GM23338 (cell line): Measurements from ENCODE around the gene UMODL1. TPM values are rescaled to one million over a fixed set of nuclear protein-coding genes. Genes with fewer than 3 reads are reported as not detected.

ENCODE experiments used
- ATAC-seq: fragments of 200-7000 bp; cut with Tn5 transposase; 3 replicates; pipeline ENCODE4 v1.9.1; 2020
- DNase-seq: peaks from one replicate; pipeline ENCODE4 v3.0.0-alpha.2; 2015; ENCODE audit warnings: low spot score
- H2AFZ ChIP-seq: fragments of 200-600 bp; sonication (generic); 2 replicates; pipeline ENCODE4 v1.8.0; 2016; ENCODE audit warnings: antibody characterized with exemption, mild to moderate bottlenecking, moderate library complexity
- H3F3A ChIP-seq: fragments of 200-600 bp; sonication (generic); replicated peaks from 2 replicates; pipeline ENCODE4 v1.8.0; 2017; ENCODE audit warnings: antibody characterized with exemption, mixed run types, low read depth
- H3K27ac ChIP-seq: fragments of 200-600 bp; sonication (generic); 2 replicates; pipeline ENCODE4 v1.6.1; 2016; ENCODE audit warnings: low read depth
- H3K27me3 ChIP-seq: fragments of 200-600 bp; sonication (generic); 2 replicates; pipeline ENCODE4 v1.8.0; 2016; ENCODE audit warnings: mild to moderate bottlenecking, mixed run types, moderate library complexity; ENCODE audit not compliant: insufficient read depth
- H3K36me3 ChIP-seq: fragments of 200-600 bp; sonication (generic); 2 replicates; pipeline ENCODE4 v1.8.0; 2016; ENCODE audit warnings: mild to moderate bottlenecking; ENCODE audit not compliant: insufficient read depth
- H3K4me1 ChIP-seq: fragments of 200-600 bp; sonication (generic); 2 replicates; pipeline ENCODE4 v1.8.0; 2016; ENCODE audit warnings: mild to moderate bottlenecking, moderate library complexity; ENCODE audit not compliant: insufficient read depth
- H3K4me2 ChIP-seq: fragments of 200-600 bp; sonication (generic); 2 replicates; pipeline ENCODE4 v1.7.1; 2017; ENCODE audit warnings: mixed run types
- H3K4me3 ChIP-seq: fragments of 200-600 bp; sonication (generic); 2 replicates; pipeline ENCODE4 v1.6.1; 2016; ENCODE audit warnings: mixed run types
- H3K79me2 ChIP-seq: fragments of 200-600 bp; sonication (generic); replicated peaks from 2 replicates; pipeline ENCODE4 v1.8.0; 2017; ENCODE audit warnings: mild to moderate bottlenecking; ENCODE audit not compliant: insufficient read depth
- H3K9me2 ChIP-seq: fragments of 200-600 bp; sonication (generic); 2 replicates; pipeline ENCODE4 v1.8.0; 2017; ENCODE audit not compliant: insufficient read depth
- H4K20me1 ChIP-seq: fragments of 200-600 bp; sonication (generic); replicated peaks from 2 replicates; pipeline ENCODE4 v1.8.0; 2017; ENCODE audit warnings: mild to moderate bottlenecking; ENCODE audit not compliant: insufficient read depth
- H3K27ac Mint-ChIP-seq: 2 replicates; pipeline ENCODE4 v1.8.0; 2020; ENCODE audit warnings: inconsistent platforms, mild to moderate bottlenecking, moderate library complexity, mixed read lengths
- H3K27me3 Mint-ChIP-seq: 3 replicates; pipeline ENCODE4 v1.8.0; 2022; ENCODE audit warnings: low read depth, mild to moderate bottlenecking, moderate library complexity, mixed read lengths, inconsistent platforms; ENCODE audit not compliant: insufficient read depth, poor library complexity
- H3K36me3 Mint-ChIP-seq: 3 replicates; pipeline ENCODE4 v1.8.0; 2021; ENCODE audit warnings: low read depth, mild to moderate bottlenecking, inconsistent platforms, moderate library complexity, mixed read lengths
- H3K4me1 Mint-ChIP-seq: 3 replicates; pipeline ENCODE4 v1.8.0; 2020; ENCODE audit warnings: mild to moderate bottlenecking, inconsistent platforms, mixed read lengths
- H3K4me3 Mint-ChIP-seq: 3 replicates; pipeline ENCODE4 v1.8.0; 2021; ENCODE audit warnings: moderate library complexity, mild to moderate bottlenecking, inconsistent platforms, mixed read lengths
- H3K9me3 Mint-ChIP-seq: 3 replicates; pipeline ENCODE4 v1.8.0; 2020; ENCODE audit warnings: moderate library complexity, mild to moderate bottlenecking, inconsistent platforms, mixed read lengths
- CREB1 ChIP-seq: fragments of 250-450 bp; sonication (Bioruptor Pico); IDR thresholded peaks from 2 replicates; pipeline ENCODE4 v1.5.0; 2020; ENCODE audit warnings: low read depth, mild to moderate bottlenecking, moderate library complexity
- EZH2 ChIP-seq: fragments of 200-600 bp; sonication (generic); IDR thresholded peaks from one replicate; pipeline ENCODE4 v1.8.0; 2017; ENCODE audit warnings: antibody characterized with exemption, mild to moderate bottlenecking, low read depth; ENCODE audit not compliant: unreplicated experiment
- EZH2phosphoT487 ChIP-seq: fragments of 200-600 bp; sonication (generic); IDR thresholded peaks from one replicate; pipeline ENCODE4 v1.8.1; 2018; ENCODE audit warnings: antibody characterized with exemption; ENCODE audit not compliant: unreplicated experiment
- JUNB ChIP-seq: IDR thresholded peaks from one replicate; pipeline ENCODE4 v1.6.1; 2016; ENCODE audit warnings: antibody characterized with exemption; ENCODE audit not compliant: unreplicated experiment
- NANOG ChIP-seq: IDR thresholded peaks from 2 replicates; pipeline ENCODE4 v1.6.1; 2016; ENCODE audit warnings: antibody characterized with exemption, borderline replicate concordance
- POLR2AphosphoS5 ChIP-seq: IDR thresholded peaks from 2 replicates; pipeline ENCODE4 v1.6.1; 2016; ENCODE audit warnings: antibody characterized with exemption, low read depth
- STAT1 ChIP-seq: IDR thresholded peaks from one replicate; pipeline ENCODE4 v1.6.1; 2016; ENCODE audit warnings: antibody characterized with exemption; ENCODE audit not compliant: unreplicated experiment
- ZNF114 ChIP-seq: fragments of 250-450 bp; sonication (Bioruptor Pico); IDR thresholded peaks from 2 replicates; pipeline ENCODE4 v1.5.0; 2020; ENCODE audit warnings: mild to moderate bottlenecking, moderate library complexity
- ZNF331 ChIP-seq: fragments of 250-450 bp; sonication (Bioruptor Pico); IDR thresholded peaks from 2 replicates; pipeline ENCODE4 v1.5.0; 2020; ENCODE audit warnings: low read depth, mild to moderate bottlenecking, moderate library complexity
- polyA plus RNA-seq: library from polyadenylated mRNA; unstranded; fragments of >200 nt; fragmentation: Nextera tagmentation; extraction: Ambion mirVana; gene quantifications from 2 replicates; pipeline ENCODE4 v1.2.1, GENCODE V29; 2016
- total RNA-seq: library from RNA; depleted of rRNA; stranded (reverse); fragments of >200 nt; shearing (Covaris generic); gene quantifications from 2 replicates; pipeline ENCODE4 v1.2.3, GENCODE V29; 2014
- TF ChIP-seq, protein P1 (sequence below): IDR thresholded peaks from 2 replicates; pipeline ENCODE4 v1.6.1; 2016; ENCODE audit warnings: antibody characterized with exemption
- TF ChIP-seq, protein P2 (sequence below): IDR thresholded peaks from one replicate; pipeline ENCODE4 v1.6.1; 2018; ENCODE audit warnings: antibody characterized with exemption; ENCODE audit not compliant: unreplicated experiment

UMODL1 gene
- total and polyA plus RNA-seq, 2 experiments from 2014 or later, result not detected

DNA sequence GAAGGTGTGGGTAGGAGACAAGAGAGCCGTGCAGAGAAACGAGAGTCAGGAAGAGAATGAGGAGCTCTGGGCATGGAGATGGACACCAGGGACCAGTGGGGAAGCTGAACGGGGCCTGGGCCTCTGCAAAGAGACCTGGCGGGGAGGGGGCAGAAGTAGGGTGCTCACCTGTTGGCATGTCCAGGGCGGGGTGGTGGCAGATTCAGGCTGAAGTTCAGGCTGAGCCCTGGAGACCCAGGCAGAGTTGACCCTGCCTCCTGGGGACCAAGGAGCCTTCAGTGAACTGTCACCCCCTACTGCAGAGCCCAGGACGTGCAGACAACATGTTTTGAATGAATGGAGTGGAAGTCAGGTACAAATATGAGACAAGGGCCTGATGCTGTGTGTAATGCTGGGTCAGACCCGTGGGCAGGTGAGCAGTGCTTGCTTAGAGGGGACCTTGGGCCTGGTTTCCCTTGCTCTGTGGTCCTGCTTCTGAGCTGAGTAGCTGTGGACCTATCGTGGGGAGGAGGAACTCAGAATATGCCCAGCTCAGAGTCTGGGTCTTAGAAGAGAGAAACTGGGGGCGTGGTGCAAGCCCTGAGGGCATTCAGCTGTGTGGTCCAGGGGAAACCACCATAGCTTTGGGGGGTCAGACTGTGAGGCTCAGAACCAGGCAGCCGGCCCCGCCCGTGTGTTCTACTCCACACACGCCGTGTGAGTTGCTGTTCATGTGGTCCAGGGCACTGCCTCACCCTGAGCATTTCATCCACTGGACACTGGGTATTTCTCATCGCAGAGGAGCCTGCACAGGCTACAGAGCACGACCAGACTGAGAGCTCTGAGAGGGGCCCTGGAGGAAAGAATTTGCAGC lies 21.3 kb upstream of the UMODL1 start:
- Histone ChIP-seq H3K4me1 (no peaks in the 10 kb centered on the region), H3K27me3 (no peaks in the 10 kb centered on the region), H4K20me1 (no peaks in the 10 kb centered on the region), H2AFZ (no peak overlapping the region), H3K9me2 (no peaks in the 10 kb centered on the region), H3K27ac (no peak overlapping the region), H3K4me2 (no peak overlapping the region), H3F3A (no peaks in the 10 kb centered on the region), H3K79me2 (no peaks in the 10 kb centered on the region), H3K36me3 (no peaks in the 10 kb centered on the region), H3K4me3 (no peak overlapping the region)
- Mint-ChIP-seq H3K9me3 (peaks cover 11% of the 10 kb centered on the region; the same call in 2 of the 3 replicates), H3K4me3 (no peak overlapping the region), H3K27ac (no peak overlapping the region), H3K4me1 (no peaks in the 10 kb centered on the region), H3K27me3 (no peaks in the 10 kb centered on the region), H3K36me3 (no peaks in the 10 kb centered on the region)
- no peak for DNase-seq
- TF ChIP-seq EZH2phosphoT487 (no peak), NANOG (no peak), CREB1 (CRISPR knock-in tag) (no peak), ZNF114 (CRISPR knock-in tag) (no peak), EZH2 (no peak), JUNB (no peak), STAT1 (no peak), ZNF331 (no peak)
- TF ChIP-seq, protein P1, sequence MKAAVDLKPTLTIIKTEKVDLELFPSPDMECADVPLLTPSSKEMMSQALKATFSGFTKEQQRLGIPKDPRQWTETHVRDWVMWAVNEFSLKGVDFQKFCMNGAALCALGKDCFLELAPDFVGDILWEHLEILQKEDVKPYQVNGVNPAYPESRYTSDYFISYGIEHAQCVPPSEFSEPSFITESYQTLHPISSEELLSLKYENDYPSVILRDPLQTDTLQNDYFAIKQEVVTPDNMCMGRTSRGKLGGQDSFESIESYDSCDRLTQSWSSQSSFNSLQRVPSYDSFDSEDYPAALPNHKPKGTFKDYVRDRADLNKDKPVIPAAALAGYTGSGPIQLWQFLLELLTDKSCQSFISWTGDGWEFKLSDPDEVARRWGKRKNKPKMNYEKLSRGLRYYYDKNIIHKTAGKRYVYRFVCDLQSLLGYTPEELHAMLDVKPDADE, result no peak
- TF ChIP-seq, protein P2, sequence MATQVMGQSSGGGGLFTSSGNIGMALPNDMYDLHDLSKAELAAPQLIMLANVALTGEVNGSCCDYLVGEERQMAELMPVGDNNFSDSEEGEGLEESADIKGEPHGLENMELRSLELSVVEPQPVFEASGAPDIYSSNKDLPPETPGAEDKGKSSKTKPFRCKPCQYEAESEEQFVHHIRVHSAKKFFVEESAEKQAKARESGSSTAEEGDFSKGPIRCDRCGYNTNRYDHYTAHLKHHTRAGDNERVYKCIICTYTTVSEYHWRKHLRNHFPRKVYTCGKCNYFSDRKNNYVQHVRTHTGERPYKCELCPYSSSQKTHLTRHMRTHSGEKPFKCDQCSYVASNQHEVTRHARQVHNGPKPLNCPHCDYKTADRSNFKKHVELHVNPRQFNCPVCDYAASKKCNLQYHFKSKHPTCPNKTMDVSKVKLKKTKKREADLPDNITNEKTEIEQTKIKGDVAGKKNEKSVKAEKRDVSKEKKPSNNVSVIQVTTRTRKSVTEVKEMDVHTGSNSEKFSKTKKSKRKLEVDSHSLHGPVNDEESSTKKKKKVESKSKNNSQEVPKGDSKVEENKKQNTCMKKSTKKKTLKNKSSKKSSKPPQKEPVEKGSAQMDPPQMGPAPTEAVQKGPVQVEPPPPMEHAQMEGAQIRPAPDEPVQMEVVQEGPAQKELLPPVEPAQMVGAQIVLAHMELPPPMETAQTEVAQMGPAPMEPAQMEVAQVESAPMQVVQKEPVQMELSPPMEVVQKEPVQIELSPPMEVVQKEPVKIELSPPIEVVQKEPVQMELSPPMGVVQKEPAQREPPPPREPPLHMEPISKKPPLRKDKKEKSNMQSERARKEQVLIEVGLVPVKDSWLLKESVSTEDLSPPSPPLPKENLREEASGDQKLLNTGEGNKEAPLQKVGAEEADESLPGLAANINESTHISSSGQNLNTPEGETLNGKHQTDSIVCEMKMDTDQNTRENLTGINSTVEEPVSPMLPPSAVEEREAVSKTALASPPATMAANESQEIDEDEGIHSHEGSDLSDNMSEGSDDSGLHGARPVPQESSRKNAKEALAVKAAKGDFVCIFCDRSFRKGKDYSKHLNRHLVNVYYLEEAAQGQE, result no peak
- ATAC-seq, result no peak

DNA sequence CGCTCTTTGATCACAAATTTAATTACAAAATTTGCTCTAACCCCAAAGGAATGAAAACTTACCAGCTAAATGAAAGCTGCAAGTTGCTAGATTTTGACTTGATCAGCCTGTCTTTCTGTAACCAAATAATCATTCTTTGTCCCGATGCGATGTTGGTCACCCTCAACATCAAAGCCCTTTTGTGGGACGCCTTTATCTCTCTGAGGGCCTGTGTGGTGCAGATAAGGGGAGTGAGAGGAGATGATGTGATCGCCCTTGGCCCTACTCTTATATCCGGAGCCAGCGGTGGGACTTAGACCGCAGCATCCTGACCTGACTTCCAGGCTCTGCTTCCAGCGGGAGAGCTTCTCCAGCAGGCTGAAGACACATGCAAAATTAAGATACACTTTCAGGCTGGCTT lies 19.3 kb upstream of the UMODL1 start:
- Histone ChIP-seq H3K36me3 (no peaks in the 10 kb centered on the region), H3K27ac (no peak overlapping the region), H3K9me2 (no peaks in the 10 kb centered on the region), H3F3A (no peaks in the 10 kb centered on the region), H3K79me2 (no peaks in the 10 kb centered on the region), H4K20me1 (no peaks in the 10 kb centered on the region), H3K4me2 (no peak overlapping the region), H3K4me3 (no peak overlapping the region), H2AFZ (no peak overlapping the region), H3K4me1 (peaks cover 6% of the 10 kb centered on the region), H3K27me3 (no peaks in the 10 kb centered on the region)
- Mint-ChIP-seq H3K4me3 (no peak overlapping the region), H3K36me3 (no peaks in the 10 kb centered on the region), H3K4me1 (peaks cover 11% of the 10 kb centered on the region), H3K27me3 (no peaks in the 10 kb centered on the region), H3K27ac (no peak overlapping the region), H3K9me3 (peaks cover 11% of the 10 kb centered on the region)
- ATAC-seq, result no peak
- no peak for DNase-seq
- TF ChIP-seq EZH2 (no peak), POLR2AphosphoS5 (no peak), CREB1 (CRISPR knock-in tag) (no peak)
